Measurements from ENCODE around the gene KIFBP.

GRCh38 chr10:69047111-69047832 lies 58.7 kb downstream of the KIFBP start:
- TF ChIP-seq POLR2A (IDR thresholded peaks at IDR 0.05): no peak
- no peak for TF ChIP-seq CTCF (IDR thresholded peaks at IDR 0.05)
- TF ChIP-seq EP300 (IDR thresholded peaks at IDR 0.05): no peak
